Right renal pelvis (tissue), 4 donors: ENCODE measurements around the gene C17orf114.

ENCODE experiments used
- DNase-seq, 4 donors: peaks; one replicate each; pipeline ENCODE4 v3.0.0-alpha.2; 2013; ENCODE audit warnings: low read depth in 4 of 4, low spot score in 3 of 4, missing footprints in 1 of 4

C17orf114 gene

DNA sequence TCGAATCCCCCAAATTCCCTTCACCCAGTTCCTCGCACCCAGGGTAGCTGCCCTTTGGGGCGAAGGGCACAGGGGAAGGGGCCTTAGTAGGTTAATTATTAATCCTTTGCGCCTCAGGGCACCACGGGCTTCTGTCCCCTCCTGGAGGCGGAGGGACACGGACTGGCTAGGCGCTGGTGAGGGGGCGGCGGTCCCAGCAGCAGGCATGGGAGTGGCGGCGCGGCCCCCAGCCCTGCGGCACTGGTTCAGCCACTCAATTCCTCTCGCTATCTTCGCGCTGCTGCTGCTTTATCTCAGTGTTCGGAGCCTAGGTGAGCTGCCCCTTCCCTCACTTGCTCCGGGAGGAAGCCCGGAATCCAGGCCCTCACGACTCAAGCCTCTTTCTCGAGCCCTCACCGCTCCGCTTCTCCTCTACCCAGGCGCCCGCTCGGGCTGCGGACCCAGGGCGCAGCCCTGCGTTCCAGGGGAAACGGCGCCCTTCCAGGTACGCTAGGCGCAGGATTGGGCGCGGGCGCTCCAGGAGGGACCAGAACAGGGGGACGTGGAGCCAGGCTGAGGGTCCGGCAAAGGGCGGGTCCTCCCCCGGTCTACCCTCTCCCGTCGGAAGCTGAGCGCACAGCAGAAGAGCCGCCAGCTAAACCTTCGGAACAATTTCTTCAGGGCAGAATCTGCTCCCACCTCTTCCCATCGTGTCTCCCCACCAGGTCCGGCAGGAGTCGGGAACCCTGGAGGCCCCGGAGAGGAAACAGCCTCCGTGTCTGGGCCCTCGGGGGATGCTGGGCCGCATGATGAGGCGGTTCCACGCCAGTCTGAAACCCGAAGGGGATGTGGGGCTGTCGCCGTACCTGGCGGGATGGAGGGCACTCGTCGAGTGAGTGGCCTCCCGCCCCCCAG, 13.1 kb downstream of the C17orf114 start, which contains the start of gene GLTPD2:
TSS of gene GLTPD2 (plus strand) at position 158 of the 894 bp plus-strand sequence. CDS start at position 206, 48 bp downstream.
- no peak for DNase-seq

GRCh38 chr17:4788159-4788806, 13.8 kb downstream of the C17orf114 start:
- DNase-seq = no peak

GRCh38 chr17:4786516-4786915, 15.6 kb downstream of the C17orf114 start:
- no peak for DNase-seq

DNA sequence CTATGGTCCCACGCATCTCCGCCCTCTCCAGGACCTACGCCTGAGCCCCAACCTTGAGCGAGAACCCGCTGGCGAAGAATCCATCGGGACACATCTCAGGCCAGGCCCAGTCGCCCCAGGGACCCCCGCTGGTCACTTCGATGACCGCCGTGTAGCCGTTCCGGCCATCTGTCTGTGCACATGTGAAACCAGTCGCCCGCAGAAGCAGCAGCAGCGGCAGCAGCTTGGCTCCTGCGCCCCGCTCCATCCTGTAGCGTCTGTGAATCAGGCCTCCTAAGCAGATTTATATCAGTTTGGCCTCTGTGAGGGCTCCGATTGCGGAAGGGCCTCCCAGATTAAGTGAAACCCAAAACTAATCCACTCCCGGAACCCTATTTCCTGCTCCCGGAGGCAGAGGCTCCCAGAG, 16.0 kb downstream of the C17orf114 start, which contains the start of gene VMO1:
TSS of gene VMO1 (minus strand) at position 259 of the 406 bp plus-strand sequence. CDS start at position 247, 12 bp downstream.
- DNase-seq = no peak

- no peak for DNase-seq
These were observed 16.6 kb downstream of the C17orf114 start for GRCh38 chr17:4785311-4786105.

DNA sequence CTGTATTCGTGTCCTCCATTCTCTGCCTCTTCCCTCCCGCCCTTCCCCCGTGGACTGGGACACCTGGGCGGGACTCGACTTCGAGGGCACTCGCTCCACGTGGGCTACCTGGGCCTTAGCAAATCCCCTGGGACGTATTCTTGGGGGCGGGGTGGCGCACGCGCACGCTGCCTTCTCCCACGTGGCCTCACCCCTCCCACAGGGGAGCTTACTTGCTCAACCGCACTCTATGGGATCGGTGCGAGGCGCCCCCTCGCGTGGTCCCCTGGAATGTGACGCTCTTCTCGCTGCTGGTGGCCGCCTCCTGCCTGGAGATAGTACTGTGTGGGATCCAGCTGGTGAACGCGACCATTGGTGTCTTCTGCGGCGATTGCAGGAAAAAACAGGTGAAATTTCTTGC, 19.5 kb downstream of the C17orf114 start:
- DNase-seq = no peak

- DNase-seq = no peak
These were observed 21.7 kb downstream of the C17orf114 start for GRCh38 chr17:4780325-4780955.

- DNase-seq = no peak
These were observed 24.0 kb downstream of the C17orf114 start for GRCh38 chr17:4777969-4778760.

DNA sequence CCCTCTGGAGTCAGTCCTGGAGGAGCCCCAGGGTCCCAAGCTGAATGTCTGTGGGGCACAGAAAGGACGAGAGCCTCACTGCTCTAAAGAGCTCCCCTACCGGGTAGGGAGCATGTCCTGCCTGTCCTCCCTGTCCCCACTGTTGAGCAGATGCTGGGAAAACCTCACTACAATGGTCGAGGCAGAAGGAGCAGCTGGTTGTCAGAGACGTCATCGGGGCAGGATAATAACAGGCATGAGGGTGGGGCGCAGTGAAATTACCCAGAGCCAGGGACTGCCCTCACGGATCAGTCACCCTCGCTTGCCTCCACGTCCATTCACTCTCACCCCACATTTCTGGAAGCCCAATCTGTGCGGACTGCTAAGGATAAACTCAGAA, 29.9 kb downstream of the C17orf114 start:
- DNase-seq = no peak

- DNase-seq = no peak
These were observed 30.5 kb downstream of the C17orf114 start, which contains the start of gene TM4SF5 for GRCh38 chr17:4771519-4772234. Gene TM4SF5, plus strand, starts transcription at chr17:4771886. Its CDS starts 37 bp downstream, at chr17:4771923.

DNA sequence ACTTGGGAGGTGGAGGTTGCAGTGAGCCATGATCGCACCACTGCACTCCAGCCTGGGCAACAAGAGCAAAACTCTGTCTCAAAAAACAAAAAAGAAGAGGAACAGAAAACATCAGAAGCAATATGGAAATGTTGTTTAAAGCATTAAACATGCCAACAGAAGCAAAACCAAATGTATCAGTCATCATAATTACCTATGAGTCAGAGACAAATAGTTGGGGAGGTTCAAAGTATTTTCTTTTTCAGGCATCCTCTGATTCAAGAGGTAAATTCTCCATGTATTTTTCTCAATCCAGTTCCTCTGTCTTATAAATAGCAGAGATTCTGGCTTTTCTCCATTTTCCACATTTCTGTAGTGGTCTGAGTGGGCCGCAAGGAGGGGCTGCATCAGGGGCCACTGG, 32.5 kb downstream of the C17orf114 start:
- no peak for DNase-seq

GRCh38 chr17:4768298-4768697, 33.8 kb downstream of the C17orf114 start:
- DNase-seq = no peak

- DNase-seq = no peak
These were observed 35.4 kb downstream of the C17orf114 start for GRCh38 chr17:4766723-4767122.

GRCh38 chr17:4766201-4766600, 35.9 kb downstream of the C17orf114 start:
- DNase-seq = no peak

DNA sequence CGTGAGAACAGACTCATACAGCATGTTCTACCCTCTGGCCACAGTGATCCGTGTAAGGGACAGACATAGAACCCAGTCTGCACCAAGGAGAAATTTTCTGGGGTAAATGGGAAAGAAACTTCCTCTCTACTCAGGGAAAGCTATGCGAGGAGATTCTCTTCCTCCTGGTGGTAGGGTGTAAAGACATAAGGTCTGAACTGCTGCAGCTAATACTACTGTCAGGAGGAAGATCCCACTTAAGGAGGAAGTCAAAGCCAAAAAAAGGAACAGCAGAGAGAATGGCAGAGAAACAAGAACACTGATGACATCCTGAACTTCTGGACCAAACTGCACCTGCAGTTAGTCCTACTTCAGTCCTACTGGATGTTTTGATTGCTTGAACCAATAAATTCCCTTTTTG, 37.5 kb downstream of the C17orf114 start:
- DNase-seq = no peak

GRCh38 chr17:4759776-4760236, 42.3 kb downstream of the C17orf114 start:
- no peak for DNase-seq

DNA sequence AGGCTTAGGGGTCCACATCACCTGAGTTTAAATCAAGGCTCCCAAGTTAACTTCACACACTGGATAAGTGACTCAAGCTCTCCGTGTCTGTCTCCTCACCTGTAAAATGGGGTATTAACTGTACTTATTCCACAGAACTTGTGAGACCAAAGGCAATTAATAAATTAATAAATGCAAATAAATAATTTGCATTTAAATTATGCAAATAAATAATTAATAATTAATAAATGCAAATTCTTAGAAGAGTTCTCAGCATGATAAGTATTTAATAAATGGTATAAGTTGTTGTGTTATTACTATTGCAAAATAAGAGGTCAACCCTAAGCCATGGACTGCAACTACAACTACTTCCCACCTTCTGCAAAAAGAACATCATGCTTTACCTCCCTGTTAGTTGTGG, 48.7 kb downstream of the C17orf114 start:
- no peak for DNase-seq

DNA sequence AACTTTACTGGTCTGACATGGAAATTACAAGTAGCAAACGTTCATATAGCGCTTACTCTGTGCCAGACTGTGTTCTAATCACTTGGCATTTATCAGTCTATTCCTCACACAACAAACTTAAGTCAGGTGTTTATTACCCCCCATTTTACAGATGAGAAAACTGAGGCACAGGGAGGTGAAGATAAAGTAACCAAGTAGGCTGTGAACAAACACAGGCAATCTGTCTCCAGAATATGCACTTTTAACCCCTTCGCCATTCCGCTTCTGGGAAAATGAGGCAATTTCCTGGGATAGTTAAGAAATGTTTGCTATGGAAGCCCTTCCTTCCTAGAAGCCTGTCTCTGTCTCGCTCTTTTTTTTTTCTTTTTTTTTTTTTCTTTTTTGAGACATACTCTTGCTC, 50.2 kb downstream of the C17orf114 start:
- no peak for DNase-seq
